NCI-H2081 (cell line): ENCODE data around the gene UPF1.

Experiments
- DNase-seq, 2 experiments: peaks; one replicate each; lab custom pipeline; 2025; lab: John Stamatoyannopoulos, UW

UPF1 gene

GRCh38 chr19:18840288-18841267 is 8.8 kb downstream of the UPF1 start:
- DNase-seq = no peak

GRCh38 chr19:18841400-18841799 is 9.6 kb downstream of the UPF1 start:
- no peak for DNase-seq

- no peak for DNase-seq
Observed at GRCh38 chr19:18842166-18842565, 10.4 kb downstream of the UPF1 start.

GRCh38 chr19:18843960-18844359 is 12.2 kb downstream of the UPF1 start:
- no peak for DNase-seq

DNA sequence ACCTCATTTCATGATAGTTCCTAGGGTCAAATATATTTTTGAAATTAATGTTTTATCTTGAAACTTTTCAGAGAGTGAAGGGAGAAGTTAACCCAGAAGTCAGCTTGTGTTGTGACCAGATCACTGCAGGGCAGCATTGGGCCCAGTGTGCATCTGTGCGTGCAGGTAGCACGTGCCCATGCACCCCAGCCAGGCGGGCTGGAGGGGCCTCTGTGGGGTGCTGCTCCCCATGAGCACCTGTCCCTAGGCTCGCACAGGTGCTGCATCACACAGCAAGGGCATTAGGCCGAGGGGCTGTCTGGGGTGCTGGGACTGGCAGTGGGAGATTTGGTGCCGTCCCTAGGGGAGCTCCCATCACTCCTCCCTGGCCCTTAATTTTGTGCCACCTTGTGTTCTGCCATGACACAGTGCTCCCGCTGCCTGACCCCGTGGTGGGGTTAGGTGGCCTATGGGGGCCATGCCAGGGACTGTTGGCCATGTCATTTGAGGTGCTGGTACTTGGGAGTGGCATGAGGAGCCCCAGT is 13.1 kb downstream of the UPF1 start:
- DNase-seq = no peak

DNA sequence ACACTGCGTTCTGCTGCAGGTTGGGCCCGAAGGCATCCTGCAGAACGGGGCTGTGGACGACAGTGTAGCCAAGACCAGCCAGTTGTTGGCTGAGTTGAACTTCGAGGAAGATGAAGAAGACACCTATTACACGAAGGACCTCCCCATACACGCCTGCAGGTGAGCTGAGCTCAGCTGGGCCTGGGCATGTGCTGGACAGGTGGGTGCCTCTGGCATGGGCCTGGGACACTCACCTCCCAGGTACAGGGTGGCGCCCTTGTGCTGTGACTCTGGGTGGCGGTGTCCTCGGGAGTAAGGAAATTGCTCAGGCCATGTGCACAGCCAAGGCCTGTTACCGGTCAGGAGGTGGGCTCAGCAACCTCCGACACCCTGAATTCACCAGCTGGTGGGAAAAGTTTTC is 14.2 kb downstream of the UPF1 start:
- no peak for DNase-seq

DNA sequence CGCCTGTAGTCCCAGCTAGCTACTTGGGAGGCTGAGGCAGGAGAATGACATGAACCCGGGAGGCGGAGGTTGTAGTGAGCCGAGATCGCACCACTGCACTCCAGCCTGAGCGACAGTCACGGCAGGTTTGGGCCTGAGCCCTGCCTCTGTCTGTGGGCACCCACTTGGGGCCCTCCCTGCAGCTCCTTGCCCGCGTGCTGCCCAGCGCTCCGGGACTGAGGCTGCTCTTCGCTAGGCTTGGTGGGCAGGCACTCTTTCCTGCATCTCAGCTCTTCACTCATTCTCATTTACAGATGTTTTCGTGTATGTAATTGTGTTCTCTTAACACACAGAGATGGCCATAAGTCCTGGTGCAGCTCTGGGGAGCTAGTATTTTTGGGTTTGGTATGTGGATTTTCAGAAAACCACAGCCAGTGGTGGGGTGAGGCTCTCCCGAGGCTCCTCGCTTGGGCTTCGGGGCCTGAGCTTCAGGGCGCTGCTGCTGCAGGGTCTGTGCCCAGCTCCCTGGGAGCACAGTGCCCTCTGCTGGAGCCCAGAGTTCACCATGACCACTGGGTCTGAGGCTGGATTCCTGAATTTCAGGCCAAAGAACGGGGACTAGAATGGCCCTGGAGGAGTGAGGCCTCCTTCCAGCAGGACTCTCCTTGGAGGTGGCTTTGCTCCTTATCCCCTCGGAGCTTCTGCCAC is 15.2 kb downstream of the UPF1 start:
- DNase-seq = peak; percentile 55 to 56

DNA sequence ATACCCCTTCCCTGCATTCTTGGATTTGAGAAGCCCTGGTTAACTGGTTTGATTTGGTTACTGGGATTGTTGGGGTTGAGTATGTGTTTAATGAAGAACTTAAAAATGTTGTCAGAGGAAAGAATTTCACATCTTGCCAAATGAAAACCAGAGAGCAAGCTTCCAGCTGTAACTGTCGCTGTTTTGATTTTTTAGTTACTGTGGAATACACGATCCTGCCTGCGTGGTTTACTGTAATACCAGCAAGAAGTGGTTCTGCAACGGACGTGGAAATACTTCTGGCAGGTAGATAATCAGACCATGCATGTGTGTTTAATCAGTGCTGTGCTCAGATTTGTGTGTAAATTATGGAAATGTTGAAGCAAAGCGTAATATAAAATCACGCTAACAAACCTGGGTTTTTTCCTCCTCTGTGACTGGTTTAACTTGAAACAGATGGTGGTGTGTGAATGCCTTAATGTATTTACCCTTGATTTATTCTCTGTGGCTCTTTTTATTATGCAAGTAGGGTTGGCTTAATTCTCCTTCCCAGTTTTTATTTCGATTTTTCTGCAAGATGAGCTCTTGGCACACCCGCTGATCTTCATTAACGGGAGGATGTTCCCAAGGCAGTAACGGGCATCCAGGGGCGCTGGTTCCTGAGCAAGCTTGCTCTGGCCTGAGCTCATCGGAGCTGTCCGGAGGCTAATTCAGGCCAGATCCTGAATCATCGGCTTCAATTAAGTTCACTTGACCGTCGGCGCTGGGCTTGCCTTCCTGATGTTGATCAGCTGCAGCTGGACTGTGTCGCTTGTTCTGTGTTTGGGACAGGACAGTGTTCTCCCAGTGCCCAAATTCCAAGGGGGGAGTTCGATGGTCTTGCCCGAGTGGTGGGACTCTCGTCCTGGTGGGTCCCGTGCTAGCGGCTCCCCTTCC is 16.0 kb downstream of the UPF1 start:
- no peak for DNase-seq

- no peak for DNase-seq
Observed at GRCh38 chr19:18848878-18849661, 17.3 kb downstream of the UPF1 start.

GRCh38 chr19:18849838-18850400 is 18.2 kb downstream of the UPF1 start:
- DNase-seq = no peak

DNA sequence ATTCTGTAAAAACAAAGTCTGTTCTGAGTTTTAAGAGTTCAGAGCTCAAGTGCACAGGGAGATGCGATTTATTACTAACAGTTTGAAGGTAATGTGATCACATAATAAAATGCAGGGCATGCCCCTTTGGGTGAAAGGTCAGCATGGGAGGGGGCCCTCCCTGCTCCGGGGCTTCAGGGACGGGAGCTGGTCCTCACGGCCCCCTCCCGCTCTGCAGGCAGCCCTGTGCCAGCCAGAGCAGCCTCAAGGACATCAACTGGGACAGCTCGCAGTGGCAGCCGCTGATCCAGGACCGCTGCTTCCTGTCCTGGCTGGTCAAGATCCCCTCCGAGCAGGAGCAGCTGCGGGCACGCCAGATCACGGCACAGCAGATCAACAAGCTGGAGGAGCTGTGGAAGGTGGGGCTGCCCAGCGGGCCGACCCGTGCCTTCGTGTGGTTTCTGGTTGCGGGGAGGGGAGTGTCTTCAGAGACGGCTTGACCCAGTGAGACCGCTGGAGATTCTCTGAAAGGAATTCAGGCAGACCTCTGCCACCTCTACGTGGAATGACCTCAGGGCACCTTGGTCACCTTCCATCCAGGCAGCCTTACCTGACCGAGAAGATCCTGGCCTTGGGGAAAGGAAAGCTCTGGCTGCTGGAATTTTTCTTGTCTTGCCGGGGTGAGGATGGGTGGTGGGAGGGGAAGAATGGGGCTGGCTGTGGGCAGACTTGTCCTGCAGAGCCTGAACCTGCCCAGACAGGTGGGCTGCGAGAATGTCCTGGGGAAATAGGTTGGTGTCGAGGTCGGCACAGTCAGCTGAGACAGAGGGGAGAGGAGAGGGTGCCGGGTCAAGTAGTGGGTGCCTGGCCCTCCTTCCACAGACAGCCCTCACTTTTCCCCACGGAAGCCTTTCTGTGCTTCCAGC is 19.0 kb downstream of the UPF1 start:
- no peak for DNase-seq

DNA sequence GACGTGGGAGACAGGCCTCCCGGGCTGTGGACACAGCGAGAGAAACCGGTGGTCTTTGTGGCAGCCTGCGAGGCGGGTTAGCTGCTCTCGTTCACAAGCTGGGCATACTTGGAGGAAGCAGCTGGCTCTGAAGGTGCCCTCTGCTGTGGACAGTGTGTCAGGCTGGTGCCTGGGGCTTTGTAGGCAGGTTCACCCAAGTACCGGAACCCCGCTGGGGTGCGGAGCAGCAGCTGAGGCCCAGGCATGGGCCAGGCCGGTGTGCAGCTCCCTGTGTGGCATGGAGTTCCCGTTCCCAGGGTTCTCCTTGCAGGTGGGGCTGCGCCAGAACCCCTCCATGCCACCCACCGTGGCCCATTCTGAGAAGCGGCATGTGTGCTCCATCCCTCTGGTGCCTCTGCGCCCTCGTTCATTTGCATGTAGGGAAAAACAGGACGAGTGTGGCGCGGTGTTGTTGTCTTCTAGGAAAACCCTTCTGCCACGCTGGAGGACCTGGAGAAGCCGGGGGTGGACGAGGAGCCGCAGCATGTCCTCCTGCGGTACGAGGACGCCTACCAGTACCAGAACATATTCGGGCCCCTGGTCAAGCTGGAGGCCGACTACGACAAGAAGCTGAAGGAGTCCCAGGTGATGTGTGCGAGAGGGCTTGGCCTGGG is 20.0 kb downstream of the UPF1 start:
- no peak for DNase-seq

DNA sequence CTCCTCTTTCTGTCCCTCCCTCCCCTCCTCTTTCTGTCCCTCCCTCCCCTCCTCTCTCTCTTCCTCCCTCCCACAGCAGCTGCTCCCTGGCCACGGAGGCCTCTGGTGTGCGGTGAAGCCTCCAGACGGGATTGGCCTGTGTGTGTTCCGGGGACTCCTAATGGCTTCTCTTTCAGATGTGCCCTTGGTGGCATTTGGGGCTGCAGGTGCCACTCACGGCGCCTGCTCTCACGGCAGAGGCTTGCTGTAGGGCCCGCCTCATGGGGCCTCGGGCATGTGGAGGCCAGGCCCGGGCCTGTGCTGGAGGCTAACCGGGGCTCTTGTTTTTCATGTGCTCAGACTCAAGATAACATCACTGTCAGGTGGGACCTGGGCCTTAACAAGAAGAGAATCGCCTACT is 20.9 kb downstream of the UPF1 start:
- DNase-seq = no peak

DNA sequence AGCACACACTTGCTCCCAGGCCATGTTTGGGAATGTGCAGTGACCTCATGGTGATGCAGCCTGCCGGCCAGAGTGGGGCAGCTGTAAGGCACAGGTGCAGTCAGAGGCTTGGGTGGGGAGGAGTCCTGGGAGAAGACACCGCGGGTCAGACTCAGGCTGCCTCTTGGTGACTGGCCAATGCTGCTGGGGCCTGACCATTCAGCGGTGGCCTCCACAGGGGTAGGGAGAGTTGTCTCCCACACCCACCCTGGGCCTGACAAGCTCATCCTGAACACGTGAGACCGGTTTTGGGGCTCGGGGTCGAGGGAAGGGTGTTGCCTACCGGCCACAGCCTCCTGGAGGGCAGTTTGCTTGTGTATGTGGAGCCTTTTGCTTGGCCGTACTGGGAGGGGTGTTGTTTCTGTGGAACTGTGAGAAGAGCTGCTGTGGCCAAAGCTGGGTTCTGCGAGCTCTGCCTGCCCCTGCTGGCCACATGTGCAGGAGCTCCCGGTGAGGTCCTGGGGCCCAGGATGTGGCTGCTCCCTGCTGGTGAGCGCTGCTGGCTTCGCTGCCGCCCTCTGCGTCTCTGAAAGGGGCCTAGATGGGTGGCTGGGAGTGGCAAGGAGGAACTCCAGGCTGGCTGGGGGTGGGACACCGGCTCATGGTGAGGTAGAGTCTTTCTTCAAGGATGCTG is 22.1 kb downstream of the UPF1 start:
- DNase-seq = no peak

GRCh38 chr19:18854982-18855381 is 23.2 kb downstream of the UPF1 start:
- no peak for DNase-seq

GRCh38 chr19:18855647-18856384 is 24.1 kb downstream of the UPF1 start:
- DNase-seq = no peak

DNA sequence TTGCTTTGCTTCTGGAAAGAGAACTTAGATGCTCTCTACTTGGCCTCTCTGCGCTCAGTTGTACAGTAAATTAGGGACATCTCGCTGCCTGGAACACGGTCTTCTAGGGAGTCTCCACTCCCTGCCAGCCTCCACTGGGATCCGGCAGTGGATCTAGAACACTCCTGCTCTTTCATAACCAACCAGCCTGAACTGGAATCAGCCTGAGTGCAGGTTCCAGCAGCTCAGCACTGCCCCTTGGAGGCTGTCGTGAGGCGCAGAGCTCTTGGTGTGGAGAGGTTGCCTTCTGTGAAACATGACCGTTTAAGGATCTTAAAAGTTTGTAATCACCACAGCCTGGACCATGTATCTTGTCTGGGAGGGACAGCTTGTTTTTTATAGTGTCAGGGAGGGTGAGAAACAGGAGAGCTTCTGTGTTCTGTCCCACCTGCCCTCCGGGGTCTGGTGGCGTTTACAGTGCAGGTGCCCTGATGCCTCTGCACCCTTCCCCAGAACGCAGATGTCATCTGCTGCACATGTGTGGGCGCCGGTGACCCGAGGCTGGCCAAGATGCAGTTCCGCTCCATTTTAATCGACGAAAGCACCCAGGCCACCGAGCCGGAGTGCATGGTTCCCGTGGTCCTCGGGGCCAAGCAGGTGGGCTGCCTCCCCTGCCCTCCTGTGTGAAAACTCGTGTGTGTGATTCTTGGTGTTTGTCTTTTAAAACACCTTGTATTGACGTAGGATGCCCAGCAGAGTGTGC is 24.8 kb downstream of the UPF1 start:
- DNase-seq = no peak
